CD4-positive, alpha-beta memory T cell (primary cell): ENCODE measurements around the gene STX7. TPM values are rescaled to one million over a fixed set of nuclear protein-coding genes. Genes with fewer than 3 reads are reported as not detected.

ENCODE experiments used
- CTCF ChIA-PET: fragments of 350-600 bp; sonication (Branson Sonifier 250); formaldehyde crosslinking; loops from one replicate; lab custom pipeline; 2021; ENCODE audit warnings: inconsistent platforms; ENCODE audit not compliant: partially characterized antibody; lab: Charles Lee
- POLR2A ChIA-PET: fragments of 350-600 bp; sonication (Branson Sonifier 250); formaldehyde crosslinking; loops from one replicate; lab custom pipeline; 2021; ENCODE audit not compliant: partially characterized antibody; lab: Charles Lee
- DNase-seq, 5 donors: peaks; one replicate each; pipeline versions ENCODE4 v3.0.0 to v3.0.0-alpha.2; 2020 to 2022; ENCODE audit warnings: mixed read lengths in 1 of 5
- H3K27ac ChIP-seq: one replicate; pipeline ENCODE4 v1.7.0; 2013; ENCODE audit warnings: low read depth, low read length
- H3K27me3 ChIP-seq: 2 replicates; pipeline ENCODE4 v1.7.0; 2013; ENCODE audit warnings: mild to moderate bottlenecking, low read length, moderate library complexity; ENCODE audit not compliant: insufficient read depth
- H3K36me3 ChIP-seq: 2 replicates; pipeline ENCODE4 v1.7.0; 2013; ENCODE audit warnings: mild to moderate bottlenecking, low read length, moderate library complexity; ENCODE audit not compliant: insufficient read depth
- H3K4me1 ChIP-seq: 2 replicates; pipeline ENCODE4 v1.7.0; 2013; ENCODE audit warnings: mild to moderate bottlenecking, low read length, moderate library complexity; ENCODE audit not compliant: insufficient read depth
- H3K4me3 ChIP-seq, 2 donors: one replicate each; pipeline ENCODE4 v1.7.0; 2013; ENCODE audit warnings: low read length in 2 of 2, mild to moderate bottlenecking in 1 of 2
- H3K9me3 ChIP-seq, 2 donors: one replicate each; pipeline ENCODE4 v1.7.0; 2013; ENCODE audit warnings: low read length in 2 of 2, control low read depth in 1 of 2; ENCODE audit not compliant: control insufficient read depth in 1 of 2
- H3K27ac Mint-ChIP-seq, 7 donors: one replicate each; pipeline ENCODE4 v1.8.0; 2020 to 2021; ENCODE audit warnings: mixed read lengths in 7 of 7, mild to moderate bottlenecking in 6 of 7, inconsistent platforms in 3 of 7, moderate library complexity in 3 of 7
- H3K27me3 Mint-ChIP-seq, 2 donors: one replicate each; pipeline ENCODE4 v1.8.0; 2020 to 2021; ENCODE audit warnings: mixed read lengths in 2 of 2
- H3K36me3 Mint-ChIP-seq, 2 donors: one replicate each; pipeline ENCODE4 v1.8.0; 2020 to 2021; ENCODE audit warnings: mixed read lengths in 2 of 2, inconsistent platforms in 1 of 2, mild to moderate bottlenecking in 1 of 2
- H3K4me1 Mint-ChIP-seq, 4 donors: one replicate each; pipeline ENCODE4 v1.8.0; 2020 to 2021; ENCODE audit warnings: mixed read lengths in 4 of 4, mild to moderate bottlenecking in 1 of 4
- H3K4me3 Mint-ChIP-seq, 8 donors: one replicate each; pipeline ENCODE4 v1.8.0; 2020 to 2021; ENCODE audit warnings: mixed read lengths in 8 of 8, mild to moderate bottlenecking in 7 of 8, moderate library complexity in 6 of 8, inconsistent platforms in 3 of 8
- H3K9me3 Mint-ChIP-seq, 8 donors: one replicate each; pipeline ENCODE4 v1.8.0; 2020 to 2021; ENCODE audit warnings: mixed read lengths in 8 of 8, mild to moderate bottlenecking in 5 of 8, inconsistent platforms in 3 of 8, moderate library complexity in 1 of 8
- intact Hi-C: fragments of 100-400 bp; cut with micrococcal nuclease; formaldehyde crosslinking; loops from one replicate; pipeline ENCODE4 v1.15.1; 2023
- polyA plus RNA-seq, 2 donors: library from polyadenylated mRNA; unstranded; fragments of 300-500 nt; fragmentation: Illumina TruSeq; gene quantifications; one replicate each; pipeline ENCODE4 v1.2.3, GENCODE V29; 2021
- total RNA-seq, 2 experiments: library from RNA; stranded (reverse); gene quantifications; one replicate each; pipeline ENCODE4 v1.2.3, GENCODE V29; 2021

STX7 gene
- total and polyA plus RNA-seq, 4 experiments from 2014 or later: 8.2 to 22.7 (median 18.8) TPM

- H3K27me3 ChIP-seq: peaks cover 15% of the 10 kb centered on the region
- Mint-ChIP-seq H3K9me3 (peaks cover 0 to 24% (median 14%) of the 10 kb centered on the region in 8 donors), H3K27me3 (peaks cover 34 to 38% of the 10 kb centered on the region in 2 donors), H3K27ac (no peak overlapping the region), H3K36me3 (no peaks in the 10 kb centered on the region), H3K4me1 (peaks cover 0 to 20% (median 3%) of the 10 kb centered on the region in 4 donors), H3K4me3 (peak overlapping the region in 2 of 8 donors; percentile 5 to 75)
- POLR2A ChIA-PET: no interaction called here
- H3K36me3 ChIP-seq: no peaks in the 10 kb centered on the region
- H3K4me1 ChIP-seq: no peaks in the 10 kb centered on the region
- H3K9me3 ChIP-seq: peaks cover 0 to 3% of the 10 kb centered on the region in 2 donors
- no peak overlapping the region for H3K27ac ChIP-seq
- no peak overlapping the region for H3K4me3 ChIP-seq
- intact Hi-C loops: no loop called here
- CTCF ChIA-PET: no interaction called here
- DNase-seq: no peak
Observed at GRCh38 chr6:132399376-132400074, 113.4 kb downstream of the STX7 start.

Other genes starting within 250 kb of the STX7 start
- gene MOXD1, start 111.6 kb downstream of the STX7 start, total RNA-seq: not detected
- gene MOXD1, start 111.6 kb downstream of the STX7 start, polyA plus RNA-seq: not detected
- not detected for gene TAAR9, start 25.2 kb upstream of the STX7 start, total RNA-seq
- not detected for gene TAAR9, start 25.2 kb upstream of the STX7 start, polyA plus RNA-seq
- gene TAAR8, start 39.6 kb upstream of the STX7 start, total RNA-seq: not detected
- gene TAAR8, start 39.6 kb upstream of the STX7 start, polyA plus RNA-seq: not detected
- not detected for gene TAAR6, start 57.2 kb upstream of the STX7 start, total RNA-seq
- gene TAAR6, start 57.2 kb upstream of the STX7 start, polyA plus RNA-seq: not detected
- not detected for gene TAAR5, start 76.6 kb upstream of the STX7 start, total RNA-seq
- not detected for gene TAAR5, start 76.6 kb upstream of the STX7 start, polyA plus RNA-seq
- gene TAAR2, start 111.2 kb upstream of the STX7 start, total RNA-seq: not detected
- gene TAAR2, start 111.2 kb upstream of the STX7 start, polyA plus RNA-seq: not detected
- gene TAAR1, start 146.1 kb upstream of the STX7 start, total RNA-seq: not detected
- not detected for gene TAAR1, start 146.1 kb upstream of the STX7 start, polyA plus RNA-seq
- gene VNN1, start 200.9 kb upstream of the STX7 start, total RNA-seq: under 1 TPM in 1 of 2 experiments, not detected in 1; 0.11 TPM
- not detected for gene VNN1, start 200.9 kb upstream of the STX7 start, polyA plus RNA-seq
- gene VNN2, start 244.8 kb upstream of the STX7 start, total RNA-seq: 10 to 100 TPM; 12.2 to 13.3 TPM
- gene VNN2, start 244.8 kb upstream of the STX7 start, polyA plus RNA-seq: 10 to 100 TPM; 14.8 to 18.9 TPM